Astrocyte (in vitro differentiated cells and primary cell): Measurements from ENCODE around the gene CPSF6. TPM values are rescaled to one million over a fixed set of nuclear protein-coding genes. Genes with fewer than 3 reads are reported as not detected.

Experiments
- DNase-seq: peaks from one replicate; pipeline ENCODE4 v3.0.0-alpha.2; 2010; ENCODE audit warnings: low read depth
- FAIRE-seq: peaks from 2 replicates; lab custom pipeline; 2011; peaks lifted over from hg19 to GRCh38; lab: Jason Lieb, UNC
- H2AFZ ChIP-seq: 2 replicates; pipeline ENCODE4 v1.6.0; 2012; ENCODE audit warnings: low read depth, low read length, inconsistent platforms
- H3K27ac ChIP-seq: 2 replicates; pipeline ENCODE4 v1.5.1; 2011; ENCODE audit warnings: low read depth, low read length, inconsistent platforms
- H3K27me3 ChIP-seq: 2 replicates; pipeline ENCODE4 v1.6.0; 2011; ENCODE audit warnings: low read length, inconsistent platforms; ENCODE audit not compliant: insufficient read depth
- H3K36me3 ChIP-seq: 2 replicates; pipeline ENCODE4 v1.5.1; 2011; ENCODE audit warnings: low read length, inconsistent platforms; ENCODE audit not compliant: insufficient read depth
- H3K4me1 ChIP-seq: 2 replicates; pipeline ENCODE4 v1.5.1; 2011; ENCODE audit warnings: low read length, inconsistent platforms; ENCODE audit not compliant: insufficient read depth
- H3K4me2 ChIP-seq: 2 replicates; pipeline ENCODE4 v1.6.0; 2012; ENCODE audit warnings: low read length, inconsistent platforms
- H3K4me3 ChIP-seq: 2 replicates; pipeline ENCODE4 v1.5.1; 2011; ENCODE audit warnings: low read depth, mild to moderate bottlenecking, low read length, inconsistent platforms; ENCODE audit not compliant: insufficient read depth
- H3K79me2 ChIP-seq: 2 replicates; pipeline ENCODE4 v1.6.0; 2012; ENCODE audit warnings: mild to moderate bottlenecking, low read length, inconsistent platforms; ENCODE audit not compliant: insufficient read depth
- H3K9ac ChIP-seq: 2 replicates; pipeline ENCODE4 v1.6.0; 2012; ENCODE audit warnings: mild to moderate bottlenecking, low read length, inconsistent platforms
- H3K9me3 ChIP-seq: 2 replicates; pipeline ENCODE4 v1.5.1; 2012; ENCODE audit warnings: low read depth, mild to moderate bottlenecking, low read length, inconsistent platforms; ENCODE audit not compliant: insufficient read depth
- H4K20me1 ChIP-seq: 2 replicates; pipeline ENCODE4 v1.6.0; 2012; ENCODE audit warnings: low read length, inconsistent platforms; ENCODE audit not compliant: insufficient read depth
- H3K27ac Mint-ChIP-seq: one replicate; pipeline ENCODE4 v1.8.0; 2021; ENCODE audit warnings: mild to moderate bottlenecking, mixed read lengths; ENCODE audit not compliant: unreplicated experiment
- H3K27me3 Mint-ChIP-seq: one replicate; pipeline ENCODE4 v1.8.0; 2021; ENCODE audit warnings: low read depth, mixed read lengths; ENCODE audit not compliant: unreplicated experiment
- H3K36me3 Mint-ChIP-seq: one replicate; pipeline ENCODE4 v1.8.0; 2021; ENCODE audit warnings: low read depth, mixed read lengths; ENCODE audit not compliant: unreplicated experiment
- H3K4me1 Mint-ChIP-seq: one replicate; pipeline ENCODE4 v1.8.0; 2021; ENCODE audit warnings: low read depth, mixed read lengths; ENCODE audit not compliant: unreplicated experiment
- H3K4me3 Mint-ChIP-seq: one replicate; pipeline ENCODE4 v1.8.0; 2021; ENCODE audit warnings: mild to moderate bottlenecking, moderate library complexity, mixed read lengths; ENCODE audit not compliant: unreplicated experiment
- H3K9me3 Mint-ChIP-seq: one replicate; pipeline ENCODE4 v1.8.0; 2021; ENCODE audit warnings: mild to moderate bottlenecking, mixed read lengths; ENCODE audit not compliant: unreplicated experiment
- CTCF ChIP-seq: IDR thresholded peaks from 2 replicates; pipeline ENCODE4 v1.5.1; 2011; ENCODE audit warnings: low read depth, mild to moderate bottlenecking, inconsistent platforms, low read length, moderate library complexity; ENCODE audit not compliant: insufficient read depth
- EZH2 ChIP-seq: IDR thresholded peaks from 2 replicates; pipeline ENCODE4 v1.6.1; 2012; ENCODE audit warnings: mild to moderate bottlenecking, low read length, inconsistent platforms; ENCODE audit not compliant: insufficient read depth
- microRNA-seq: library from miRNA; unstranded; fragments of <30 nt; microRNA quantifications from one replicate; pipeline ENCODE4 v1.2.0, GENCODE V29; 2020
- total RNA-seq: library from RNA; stranded (reverse); gene quantifications from 2 replicates; pipeline ENCODE4 v1.2.1, GENCODE V29; 2021

CPSF6 gene
- total RNA-seq, 1 donor from 2014 or later: 68.3 TPM

GRCh38 chr12:69321351-69321750, 82.0 kb downstream of the CPSF6 start:
- no peak overlapping the region for H3K27ac Mint-ChIP-seq

More at GRCh38 chr12:69321351-69321750, 82.0 kb downstream of the CPSF6 start:
- Histone ChIP-seq H3K4me2 (no peak overlapping the region), H2AFZ (no peak overlapping the region), H3K36me3 (no peaks in the 10 kb centered on the region), H3K27ac (no peak overlapping the region), H3K27me3 (peaks cover 9% of the 10 kb centered on the region), H3K9ac (no peak overlapping the region), H4K20me1 (no peaks in the 10 kb centered on the region), H3K4me3 (no peak overlapping the region), H3K9me3 (no peaks in the 10 kb centered on the region), H3K79me2 (no peaks in the 10 kb centered on the region), H3K4me1 (no peaks in the 10 kb centered on the region)
- FAIRE-seq (no peak), DNase-seq (no peak)
- H3K9me3 Mint-ChIP-seq: peaks cover 12% of the 10 kb centered on the region
- no peaks in the 10 kb centered on the region for H3K36me3 Mint-ChIP-seq
- peaks cover 2% of the 10 kb centered on the region for H3K4me1 Mint-ChIP-seq
- TF ChIP-seq CTCF (no peak), EZH2 (no peak)
- H3K27me3 Mint-ChIP-seq: no peaks in the 10 kb centered on the region
- H3K4me3 Mint-ChIP-seq: no peak overlapping the region

Small RNA genes within 50 kb of the gene (microRNA-seq; reads per million reads assigned to microRNA genes)
- gene MIR1279: not detected

Other genes starting within 250 kb of the CPSF6 start
- gene LYZ, start 108.8 kb downstream of the CPSF6 start, total RNA-seq: 0.31 and 0.45 TPM in 2 replicates
- 9.2 and 11.6 TPM in 2 replicates for gene YEATS4, start 120.2 kb downstream of the CPSF6 start, total RNA-seq
- 54.1 and 60.9 TPM in 2 replicates for gene FRS2, start 230.8 kb downstream of the CPSF6 start, total RNA-seq